Measurements from ENCODE around the gene RAD51AP2.

GRCh38 chr2:17521621-17522020 lies 3.4 kb upstream of the RAD51AP2 start:
- TF ChIP-seq CTCF (IDR thresholded peaks at IDR 0.05) (no peak), REST (IDR thresholded peaks at IDR 0.05; ENCODE audit: insufficient read depth in 1 of 2, low read depth in 2 of 2, low read length in 1 of 2) (no peak), POLR2AphosphoS5 (IDR thresholded peaks at IDR 0.05; ENCODE audit: low read depth, low read length) (no peak), SIN3A (IDR thresholded peaks at IDR 0.05; ENCODE audit: borderline replicate concordance, insufficient read depth, low read depth, low read length) (no peak), TCF7L2 (IDR thresholded peaks at IDR 0.05; ENCODE audit: low read depth, low read length) (no peak)

All from Panc1 (cell line).